HG03196 (cell line): ENCODE data around the gene FBXO28.

ENCODE experiments used
- ATAC-seq: cut with Tn5 transposase; IDR thresholded peaks from one replicate; pipeline ENCODE4 v1.9.1; 2021; ENCODE audit not compliant: unreplicated experiment

Gene FBXO28

DNA sequence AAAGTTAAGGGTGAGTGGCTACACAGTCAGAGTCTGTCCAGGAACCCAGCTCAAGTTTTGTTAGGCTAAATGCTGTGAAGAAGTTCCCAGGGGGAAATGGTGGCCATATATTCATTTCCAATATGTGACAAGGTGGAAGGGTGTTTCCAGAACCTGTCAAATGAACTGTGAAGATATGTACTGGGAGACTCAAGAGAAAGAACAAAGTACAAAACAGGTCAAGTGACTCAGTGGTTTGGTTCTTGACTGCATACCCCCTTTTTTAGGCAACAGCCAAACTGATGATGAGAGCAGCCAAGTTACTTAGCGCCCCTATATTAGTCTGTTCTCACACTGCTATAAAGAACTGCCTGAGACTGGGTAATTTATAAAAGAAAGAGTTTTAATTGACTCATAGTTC, 18.6 kb upstream of the FBXO28 start:
- no peak for ATAC-seq

- no peak for ATAC-seq
Measured at GRCh38 chr1:224095867-224096266, 18.0 kb upstream of the FBXO28 start.

- ATAC-seq: no peak
Measured at GRCh38 chr1:224096773-224097172, 17.1 kb upstream of the FBXO28 start.

- ATAC-seq: no peak
Measured at GRCh38 chr1:224098007-224098406, 15.9 kb upstream of the FBXO28 start.

DNA sequence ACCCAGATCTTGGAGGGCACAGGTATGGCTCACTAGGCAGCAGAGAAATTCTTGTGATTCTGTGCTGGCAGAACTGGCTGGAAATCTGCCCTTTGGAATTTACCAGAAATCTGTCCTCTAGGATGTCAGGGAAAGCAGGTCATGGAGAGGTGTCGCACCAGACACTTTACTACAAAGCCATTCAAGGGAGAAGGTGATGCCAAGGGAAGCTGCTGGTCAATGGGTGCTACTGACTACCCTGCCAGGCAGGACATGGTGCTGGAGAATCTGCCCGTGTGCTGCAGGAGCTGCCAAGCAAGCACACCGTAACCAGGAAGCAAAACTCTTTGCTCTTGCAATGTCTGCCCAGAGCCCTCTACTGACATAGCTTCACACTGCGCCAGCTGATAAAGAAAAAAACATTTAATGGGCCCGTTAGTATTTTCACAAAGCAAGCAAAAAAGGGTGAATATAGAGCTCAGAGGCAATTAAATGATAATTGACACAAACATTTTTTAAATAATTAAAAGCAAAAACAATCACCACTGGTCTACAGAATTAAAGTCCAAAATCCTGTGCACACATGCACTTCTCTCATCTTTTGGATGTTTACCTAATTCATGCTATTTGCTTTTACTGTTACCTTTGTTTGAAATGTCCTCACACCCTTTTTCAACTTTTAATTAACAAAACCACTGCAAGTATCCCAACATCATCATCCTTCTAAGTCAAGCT, 7.2 kb upstream of the FBXO28 start:
- ATAC-seq: peak; percentile 89

DNA sequence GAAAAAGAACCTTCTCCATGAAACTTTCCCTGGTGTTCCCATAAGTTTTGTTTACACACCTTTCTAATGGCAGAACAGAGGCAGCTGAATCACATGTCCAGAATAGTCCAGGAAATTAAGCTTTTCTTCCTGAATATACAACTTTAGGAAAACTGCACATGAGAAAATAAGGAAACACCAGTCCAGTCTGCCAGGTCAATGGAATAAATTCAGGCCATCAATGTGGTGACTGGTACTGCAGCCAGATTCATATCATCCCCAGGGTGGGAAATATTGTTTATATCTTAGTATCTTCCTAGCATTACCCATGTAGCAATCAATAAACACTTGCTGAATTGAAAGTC, 6.7 kb upstream of the FBXO28 start:
- no peak for ATAC-seq

DNA sequence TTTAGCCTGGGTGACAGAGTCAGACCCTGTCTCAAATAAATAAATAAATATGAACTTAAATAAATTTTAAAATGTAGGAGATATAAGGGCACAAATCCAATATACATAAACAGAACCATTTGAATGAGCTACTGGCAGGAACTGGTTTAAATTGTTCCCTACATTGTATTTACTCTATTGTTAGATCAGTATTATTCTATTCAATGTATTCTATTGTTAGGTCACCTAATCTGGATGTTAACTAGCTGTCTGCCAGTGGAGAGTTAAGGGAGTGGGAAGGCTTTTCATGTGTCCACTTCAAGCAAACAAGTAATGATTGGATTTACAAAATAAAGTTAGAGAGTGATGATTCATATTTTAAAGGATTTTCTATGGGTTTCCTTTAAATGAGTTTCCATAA, 4.9 kb upstream of the FBXO28 start:
- no peak for ATAC-seq

DNA sequence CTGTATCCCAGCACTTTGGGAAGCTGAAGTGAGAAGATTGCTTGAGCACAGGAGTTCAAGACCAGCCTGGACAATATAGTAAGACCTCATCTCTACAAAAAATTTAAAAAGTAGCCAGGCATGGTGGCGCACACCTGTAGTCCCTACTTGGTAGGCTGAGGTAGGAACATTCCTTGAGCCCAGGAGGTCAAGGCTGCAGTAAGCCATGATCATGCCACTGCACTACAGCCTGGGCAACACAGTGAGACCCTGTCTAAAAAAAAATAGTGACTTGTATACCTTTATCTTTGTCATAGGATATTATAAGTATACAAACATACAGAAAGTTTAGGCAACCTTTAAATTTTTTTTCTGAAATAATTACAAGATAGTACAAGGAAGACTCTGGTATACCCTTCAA, 3.9 kb upstream of the FBXO28 start:
- no peak for ATAC-seq

- ATAC-seq: no peak
Measured at GRCh38 chr1:224113005-224113404, 906 bp upstream of the FBXO28 start.

DNA sequence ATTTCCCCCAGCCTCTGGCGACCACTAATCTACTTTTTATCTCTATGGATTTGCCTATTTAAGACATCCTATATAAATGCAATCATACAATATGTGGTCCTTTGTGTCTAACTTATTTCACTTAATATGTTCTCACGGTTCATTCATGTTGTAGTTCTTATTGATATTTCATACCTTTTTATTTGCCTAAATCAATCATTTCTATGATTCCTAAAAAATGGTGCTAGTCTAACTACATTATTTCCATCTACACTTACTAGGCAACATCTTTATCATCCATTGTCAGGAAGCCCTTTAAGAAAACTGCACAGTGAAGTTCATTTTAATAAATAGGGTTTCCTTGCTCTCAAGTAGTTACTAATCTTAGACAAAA, 380 bp upstream of the FBXO28 start:
- no peak for ATAC-seq

- ATAC-seq: peak; percentile 12
Measured at GRCh38 chr1:224114787-224115175, 870 bp downstream of the FBXO28 start.

GRCh38 chr1:224116131-224116530, 2.2 kb downstream of the FBXO28 start:
- ATAC-seq: peak; percentile 33

DNA sequence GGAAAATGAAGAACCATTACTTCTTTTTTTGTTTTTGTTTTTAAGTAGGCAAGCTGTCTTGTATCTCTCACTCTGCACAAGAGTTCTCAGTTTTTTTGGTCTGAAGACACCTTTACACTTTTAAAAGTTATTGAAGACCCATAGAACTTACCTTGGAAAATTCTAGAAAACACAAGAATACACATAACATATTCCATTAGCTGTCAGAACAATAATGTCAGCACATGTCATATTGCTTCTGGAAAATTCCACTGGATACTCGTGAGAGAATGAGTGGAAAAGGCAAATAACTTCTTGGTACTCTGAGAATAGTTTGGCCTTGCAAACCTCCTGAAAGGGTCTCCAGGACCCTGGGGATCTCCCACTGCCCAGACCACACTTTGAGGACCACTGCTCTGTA, 4.8 kb downstream of the FBXO28 start:
- no peak for ATAC-seq

DNA sequence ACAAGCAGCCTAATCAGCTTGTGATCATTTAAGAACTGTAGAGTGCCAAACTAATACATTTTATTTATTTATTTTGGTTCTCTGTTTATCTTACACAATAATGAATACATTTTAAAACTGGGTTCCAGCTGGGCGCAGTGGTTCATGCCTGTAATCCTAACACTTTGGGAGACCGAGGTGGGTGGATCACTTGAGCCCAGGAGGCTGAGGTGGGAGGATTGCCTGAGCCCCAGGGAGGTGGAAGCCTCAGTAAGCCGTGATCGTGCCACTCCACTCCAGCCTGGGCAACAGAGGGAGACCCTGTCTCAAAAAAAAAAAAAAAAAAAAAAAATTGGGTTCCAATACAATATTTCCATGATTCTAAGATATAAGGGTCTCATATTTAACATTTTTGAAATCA, 9.2 kb downstream of the FBXO28 start:
- no peak for ATAC-seq

- ATAC-seq: no peak
Measured at GRCh38 chr1:224124220-224124619, 10.3 kb downstream of the FBXO28 start.

DNA sequence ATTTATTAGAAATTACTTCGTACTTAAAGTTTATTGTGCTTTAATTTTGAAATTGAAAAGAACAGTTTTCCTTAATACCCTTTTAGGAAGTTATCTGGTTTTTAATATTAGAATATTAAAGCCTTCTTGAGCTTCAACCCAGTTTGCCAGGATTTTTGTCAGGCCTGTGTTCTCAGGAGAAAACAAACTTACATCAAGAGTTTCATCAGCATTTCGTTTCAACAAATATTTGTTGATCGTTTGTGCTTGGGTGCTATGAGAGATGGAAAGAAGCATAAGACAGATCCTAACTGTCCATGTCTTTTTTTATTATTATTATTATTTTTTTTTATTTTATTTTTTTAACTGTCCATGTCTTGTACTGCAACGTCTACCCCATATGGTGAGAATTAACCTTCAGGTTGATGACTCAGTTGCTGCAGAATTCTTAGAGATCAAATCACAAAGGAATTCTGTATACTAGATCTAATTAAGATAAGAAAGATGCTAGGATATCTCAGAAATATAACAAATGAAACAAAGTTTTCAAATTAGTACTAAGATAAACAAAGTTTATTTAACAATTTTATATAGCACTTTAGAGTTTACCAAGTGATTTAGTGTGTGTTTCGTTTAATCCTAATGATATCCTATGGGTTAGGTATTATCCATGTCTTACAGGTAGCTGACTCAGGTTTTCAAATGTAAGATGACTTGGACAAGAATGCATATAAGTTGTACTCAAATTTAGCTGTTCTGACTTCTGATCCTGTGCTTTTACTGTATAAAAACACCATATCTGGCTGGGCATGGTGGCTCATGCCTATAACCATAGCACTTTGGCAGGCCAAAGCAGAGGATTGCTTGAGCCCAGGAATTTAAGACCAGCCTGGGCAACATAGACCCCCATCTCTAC, 14.3 kb downstream of the FBXO28 start:
- ATAC-seq: no peak

DNA sequence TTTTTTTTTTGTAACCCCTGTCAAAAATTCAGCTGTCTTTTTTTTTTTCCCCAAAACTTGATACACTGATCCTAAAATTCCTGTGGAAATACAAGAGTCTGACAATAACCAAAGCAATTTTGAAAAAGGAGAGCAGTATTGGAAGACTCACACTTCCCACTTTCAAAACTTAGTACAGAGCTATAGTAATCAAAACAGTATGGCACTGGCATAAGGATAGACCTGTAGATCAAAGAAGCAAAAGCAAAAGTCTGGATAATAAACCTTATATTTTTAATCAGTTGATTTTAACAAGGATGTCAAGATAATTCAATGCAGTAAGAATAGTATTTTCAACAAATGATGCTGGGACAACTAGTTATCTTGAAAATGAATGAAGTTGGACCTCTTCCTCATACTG, 17.3 kb downstream of the FBXO28 start:
- no peak for ATAC-seq

DNA sequence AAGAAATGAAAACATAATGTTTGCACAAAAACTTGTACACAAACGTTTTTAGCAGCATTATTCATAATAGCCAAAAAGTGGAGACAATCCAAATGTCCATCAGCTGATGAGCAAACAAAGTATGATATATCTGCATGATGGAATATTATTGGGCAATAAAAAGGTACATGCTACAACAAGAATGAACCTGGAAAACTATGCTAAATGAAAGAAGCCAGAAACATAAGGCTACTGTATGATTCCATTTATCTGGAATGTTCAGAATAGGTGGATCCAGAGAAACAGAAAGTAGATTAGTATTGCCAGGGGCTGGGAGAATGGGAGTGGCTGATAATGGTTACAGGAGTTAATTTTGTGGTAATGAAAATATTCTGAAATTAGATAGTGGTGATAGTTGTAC, 19.0 kb downstream of the FBXO28 start:
- ATAC-seq: no peak

GRCh38 chr1:224133741-224134299, 19.9 kb downstream of the FBXO28 start:
- ATAC-seq: no peak

- no peak for ATAC-seq
Measured at GRCh38 chr1:224137518-224137917, 23.6 kb downstream of the FBXO28 start.

DNA sequence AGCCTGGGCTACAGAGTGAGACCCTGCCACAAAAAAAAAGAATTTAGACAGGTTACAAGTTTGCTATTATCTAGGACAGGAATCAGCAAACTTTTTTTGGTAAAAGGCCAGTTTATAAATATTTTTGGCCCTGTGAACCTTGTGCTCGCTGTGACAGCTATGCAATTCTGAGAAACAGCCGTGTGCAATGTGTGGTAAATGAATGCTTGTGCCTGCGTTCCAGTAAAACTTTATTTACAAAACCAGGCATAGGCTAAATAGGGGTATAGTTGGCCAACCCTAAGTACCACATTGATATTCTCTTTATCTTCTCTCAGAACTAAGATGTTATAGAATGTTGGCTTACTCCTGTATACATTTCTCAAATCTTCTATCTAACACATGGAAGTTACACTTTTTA, 24.3 kb downstream of the FBXO28 start:
- no peak for ATAC-seq

DNA sequence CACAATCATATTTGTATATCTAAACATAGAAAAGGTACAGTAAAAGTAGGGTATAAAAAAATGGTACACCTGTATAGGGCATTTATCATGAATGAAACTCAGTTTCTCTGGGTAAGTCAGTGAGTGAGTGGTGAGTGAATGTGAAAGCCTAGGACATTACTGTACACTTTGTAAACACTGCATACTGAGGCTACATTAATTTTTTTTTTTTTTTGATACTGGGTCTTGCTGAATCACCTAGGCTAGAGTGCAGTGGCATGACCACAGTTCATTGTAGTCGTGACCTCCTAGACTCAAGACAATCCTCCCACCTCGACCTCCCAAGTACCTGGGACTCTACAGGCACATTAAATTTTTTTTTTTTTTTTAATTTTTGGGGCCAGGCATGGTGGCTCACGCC, 27.8 kb downstream of the FBXO28 start:
- ATAC-seq: no peak
